HepG2 (cell line): ENCODE results near the gene KMT5C. TPM values are rescaled to one million over a fixed set of nuclear protein-coding genes. Genes with fewer than 3 reads are reported as not detected.

Experiments
- ATAC-seq: fragments of 200-7000 bp; cut with Tn5 transposase; 3 replicates; pipeline ENCODE4 v1.9.1; 2020; ENCODE audit warnings: mild to moderate bottlenecking, moderate library complexity
- BruUV-seq: library from RNA; stranded (reverse); fragments of 400-500 nt; replicated peaks from 2 replicates; lab custom pipeline; 2021; lab: Mats Ljungman, UMichigan
- CTCF ChIA-PET: fragments of 300-600 bp; formaldehyde crosslinking; extraction: SDS; loops from one replicate; lab custom pipeline; 2021; ENCODE audit warnings: low total read pairs, inconsistent platforms, low intra/inter-chr PET ratio; lab: Yijun Ruan, JAX
- POLR2A ChIA-PET: fragments of 350-600 bp; sonication (Branson Sonifier 250); formaldehyde crosslinking; loops from one replicate; lab custom pipeline; 2020; ENCODE audit warnings: antibody characterized with exemption, inconsistent platforms; lab: Yijun Ruan, JAX
- DNase-seq: peaks from one replicate; pipeline ENCODE4 v3.0.0-alpha.2; 2015; ENCODE audit warnings: low spot score
- FAIRE-seq: peaks from 3 replicates; lab custom pipeline; 2011; peaks lifted over from hg19 to GRCh38; lab: Jason Lieb, UNC
- H2AFZ ChIP-seq: one replicate; pipeline ENCODE4 v1.6.1; 2011; ENCODE audit warnings: low read length, inconsistent platforms
- H3K27ac ChIP-seq: fragments of 300-600 bp; 3 replicates; pipeline ENCODE4 v1.8.0; 2011; ENCODE audit warnings: mixed run types, mild to moderate bottlenecking, mixed read lengths, low read length, inconsistent platforms; ENCODE audit not compliant: insufficient read depth; ENCODE audit errors: extremely low read length
- H3K27me3 ChIP-seq, 2 experiments: fragments of 200-600 bp in 1 of 2; 2 replicates in 1 of 2; 3 replicates in 1 of 2; pipeline versions ENCODE4 v1.6.0 to v1.8.0; 2011; ENCODE audit warnings: low read length in 2 of 2, mild to moderate bottlenecking in 2 of 2, moderate library complexity in 2 of 2, inconsistent platforms in 1 of 2; ENCODE audit not compliant: insufficient read depth in 2 of 2, control insufficient read depth in 1 of 2
- H3K36me3 ChIP-seq, 2 experiments: fragments of 200-600 bp in 1 of 2; replicated peaks in 1 of 2; 2 replicates in 1 of 2; 3 replicates in 1 of 2; pipeline versions ENCODE4 v1.5.1 to v1.8.0; 2011; ENCODE audit warnings: low read length in 2 of 2, inconsistent platforms in 1 of 2; ENCODE audit not compliant: insufficient read depth in 2 of 2, control insufficient read depth in 1 of 2
- H3K4me1 ChIP-seq: 2 replicates; pipeline ENCODE4 v1.5.1; 2012; ENCODE audit warnings: low read length, inconsistent platforms; ENCODE audit not compliant: insufficient read depth
- H3K4me2 ChIP-seq: 2 replicates; pipeline ENCODE4 v1.6.0; 2011; ENCODE audit warnings: low read depth, low read length, inconsistent platforms
- H3K4me3 ChIP-seq, 3 experiments: fragments of 200-600 bp in 1 of 3; sonication (generic), shearing (Covaris generic) in 1 of 3; replicated peaks in 1 of 3; 2 replicates each; pipeline ENCODE4 v1.5.1; 2011 to 2016; ENCODE audit warnings: low read length in 3 of 3, inconsistent platforms in 2 of 3, low read depth in 2 of 3, mild to moderate bottlenecking in 2 of 3, control low read depth in 1 of 3, mixed read lengths in 1 of 3; ENCODE audit not compliant: insufficient read depth in 1 of 3
- H3K79me2 ChIP-seq: one replicate; pipeline ENCODE4 v1.6.1; 2011; ENCODE audit warnings: low read length, inconsistent platforms; ENCODE audit not compliant: insufficient read depth
- H3K9ac ChIP-seq: 2 replicates; pipeline ENCODE4 v1.6.0; 2011; ENCODE audit warnings: mild to moderate bottlenecking, low read depth, low read length, inconsistent platforms; ENCODE audit not compliant: insufficient read depth
- H3K9me3 ChIP-seq: 2 replicates; pipeline ENCODE4 v1.5.1; 2012; ENCODE audit warnings: mild to moderate bottlenecking, low read length
- H4K20me1 ChIP-seq: 2 replicates; pipeline ENCODE4 v1.6.0; 2011; ENCODE audit warnings: inconsistent platforms, mild to moderate bottlenecking, low read length, moderate library complexity; ENCODE audit not compliant: insufficient read depth
- ELF4 ChIP-seq: sonication (generic); formaldehyde crosslinking; IDR thresholded peaks from 2 replicates; pipeline ENCODE4 v1.5.0; 2020; ENCODE audit warnings: missing genetic modification reagents, mild to moderate bottlenecking, moderate library complexity, borderline replicate concordance
- HMGA1 ChIP-seq: sonication (generic); formaldehyde crosslinking; conservative IDR thresholded peaks from 2 replicates; pipeline ENCODE4 v1.4.0; 2020; ENCODE audit warnings: missing genetic modification reagents
- HNRNPH1 ChIP-seq: fragments of 200-400 bp; formaldehyde crosslinking; optimal IDR thresholded peaks from 2 replicates; pipeline ENCODE3; 2017; ENCODE audit warnings: mild to moderate bottlenecking, low read depth, low read length
- IRF9 ChIP-seq: sonication (generic); formaldehyde crosslinking; IDR thresholded peaks from 2 replicates; pipeline ENCODE4 v1.8.0; 2022; ENCODE audit warnings: missing genetic modification reagents, mild to moderate bottlenecking, borderline replicate concordance
- MIER2 ChIP-seq: IDR thresholded peaks from 2 replicates; pipeline ENCODE4 v1.6.1; 2016; ENCODE audit warnings: missing biosample characterization, missing genetic modification reagents
- NFIB ChIP-seq: sonication (generic); formaldehyde crosslinking; IDR thresholded peaks from 2 replicates; pipeline ENCODE4 v1.9.0; 2021; ENCODE audit warnings: missing genetic modification reagents, mild to moderate bottlenecking, borderline replicate concordance
- PAX8 ChIP-seq: sonication (generic); formaldehyde crosslinking; IDR thresholded peaks from 2 replicates; pipeline ENCODE4 v1.8.0; 2022; ENCODE audit warnings: mild to moderate bottlenecking, missing genetic modification reagents, borderline replicate concordance
- POGK ChIP-seq: sonication (generic); formaldehyde crosslinking; conservative IDR thresholded peaks from 2 replicates; pipeline ENCODE4 v1.8.0; 2022; ENCODE audit warnings: mild to moderate bottlenecking, moderate library complexity, missing genetic modification reagents
- POGZ ChIP-seq: sonication (generic); formaldehyde crosslinking; IDR thresholded peaks from 2 replicates; pipeline ENCODE4 v1.4.0; 2020; ENCODE audit warnings: mild to moderate bottlenecking, missing genetic modification reagents
- POLR2AphosphoS2 ChIP-seq: IDR thresholded peaks from 2 replicates; pipeline ENCODE4 v1.6.1; 2011; ENCODE audit warnings: low read depth, low read length, improper control_type of control experiment
- SP2 ChIP-seq: sonication (generic); formaldehyde crosslinking; IDR thresholded peaks from 2 replicates; pipeline ENCODE4 v1.5.1; 2020; ENCODE audit warnings: mild to moderate bottlenecking, missing genetic modification reagents
- TFAP4 ChIP-seq: sonication (generic); IDR thresholded peaks from 2 replicates; pipeline ENCODE4 v1.6.1; 2016; ENCODE audit warnings: low read depth, borderline replicate concordance
- THAP8 ChIP-seq: sonication (generic); formaldehyde crosslinking; IDR thresholded peaks from 2 replicates; pipeline ENCODE4 v1.5.1; 2020; ENCODE audit warnings: missing genetic modification reagents, mild to moderate bottlenecking, borderline replicate concordance
- ZBTB8A ChIP-seq: sonication (generic); formaldehyde crosslinking; IDR thresholded peaks from 2 replicates; pipeline ENCODE4 v1.4.0; 2020; ENCODE audit warnings: mild to moderate bottlenecking, low read depth, missing genetic modification reagents, borderline replicate concordance
- ZC3H4 ChIP-seq: sonication (generic); formaldehyde crosslinking; IDR thresholded peaks from 2 replicates; pipeline ENCODE4 v1.4.0; 2020; ENCODE audit warnings: missing genetic modification reagents, borderline replicate concordance
- ZEB1 ChIP-seq: IDR thresholded peaks from 2 replicates; pipeline ENCODE4 v1.6.1; 2012; ENCODE audit warnings: mild to moderate bottlenecking, low read depth, inconsistent platforms; ENCODE audit not compliant: insufficient replicate concordance
- ZNF121 ChIP-seq: sonication (generic); formaldehyde crosslinking; IDR thresholded peaks from 2 replicates; pipeline ENCODE4 v1.5.0; 2020; ENCODE audit warnings: mild to moderate bottlenecking, missing genetic modification reagents
- ZNF17 ChIP-seq: sonication (generic); formaldehyde crosslinking; IDR thresholded peaks from 2 replicates; pipeline ENCODE4 v1.5.0; 2020; ENCODE audit warnings: mild to moderate bottlenecking, missing genetic modification reagents
- ZNF564 ChIP-seq: sonication (generic); formaldehyde crosslinking; IDR thresholded peaks from 2 replicates; pipeline ENCODE4 v1.8.1; 2023; ENCODE audit warnings: mild to moderate bottlenecking, missing genetic modification reagents
- ZSCAN22 ChIP-seq: sonication (generic); formaldehyde crosslinking; IDR thresholded peaks from 2 replicates; pipeline ENCODE4 v1.4.0; 2020; ENCODE audit warnings: mild to moderate bottlenecking, missing genetic modification reagents
- WGBS: methylation state at CpG from one replicate; pipeline ENCODE4 v1.1.6; 2017; ENCODE audit warnings: low lambda C conversion rate; 5-methylcytosine and 5-hydroxymethylcytosine counted together
- in situ Hi-C: cut with HindIII; loops from 2 replicates; pipeline ENCODE4 v1.10.0; 2017; ENCODE audit warnings: low pct_unique_long_range_greater_than_20kb; ENCODE audit not compliant: extremely low pct_ligation_motif_present
- intact Hi-C: fragments of 100-400 bp; cut with micrococcal nuclease; formaldehyde crosslinking; loops from one replicate; pipeline ENCODE4 v1.10.0; 2022; ENCODE audit not compliant: unreplicated experiment
- polyA plus RNA-seq, 8 experiments: library from polyadenylated mRNA; depleted of rRNA in 3 of 8; stranded (reverse) in 7 of 8; unstranded in 1 of 8; fragments of >200 nt; fragmentation: Illumina TruSeq in 4 of 8; extraction: Trizol in 4 of 8; gene quantifications; 2 replicates each; pipeline versions ENCODE4 v1.2.1 to v1.2.3, GENCODE V29; 2011 to 2016; ENCODE audit warnings: low read depth in 4 of 8, missing spikeins in 1 of 8, mixed read lengths in 1 of 8; ENCODE audit not compliant: insufficient read depth in 1 of 8
- total RNA-seq, 5 experiments: library from RNA; depleted of rRNA; stranded (reverse); fragments of >200 nt; fragmentation: Illumina TruSeq; extraction: Trizol; gene quantifications; 2 replicates each; pipeline ENCODE4 v1.2.3, GENCODE V29; 2016; ENCODE audit warnings: low read depth in 1 of 5

Gene KMT5C
- total and polyA plus RNA-seq, 2 of the 13 experiments (the other 11 are each of a cell fraction or from before 2014, with no cell fraction given), result 5.5 to 9.0 TPM

- TF ChIP-seq TFAP4 (no peak), PAX8 (no peak), POGZ (CRISPR knock-in tag) (no peak), IRF9 (no peak), ZNF121 (CRISPR knock-in tag) (no peak)
Measured at GRCh38 chr19:55312621-55313512, 26.8 kb upstream of the KMT5C start (continued).

- H3K27ac ChIP-seq, result no peak overlapping the region
- no peak for DNase-seq
- no peaks in the 10 kb centered on the region for H3K36me3 ChIP-seq
- H3K79me2 ChIP-seq, result no peaks in the 10 kb centered on the region
- no peaks in the 10 kb centered on the region for H3K9me3 ChIP-seq
- H3K4me1 ChIP-seq, result peaks cover 13% of the 10 kb centered on the region
- no TSS peak for BruUV-seq
- H3K4me3 ChIP-seq, result no peak overlapping the region
- intact Hi-C loops, result no loop called here
- POLR2A ChIA-PET, result no interaction called here
- no peak for ATAC-seq
- 76% methylated on average over 8 of the region's 8 CpGs for WGBS
- H3K4me2 ChIP-seq, result no peak overlapping the region
- CTCF ChIA-PET, result no interaction called here
- H3K9ac ChIP-seq, result no peak overlapping the region
- in situ Hi-C loops, result no loop called here
- H3K27me3 ChIP-seq, result peaks cover 0 to 5% of the 10 kb centered on the region in 2 experiments; a peak in 1 of 5 replicates
- FAIRE-seq, result no peak
- H4K20me1 ChIP-seq, result no peaks in the 10 kb centered on the region
- no peak overlapping the region for H2AFZ ChIP-seq
- TF ChIP-seq NFIB (no peak), POLR2AphosphoS2 (no peak), ZEB1 (no peak), ZNF17 (no peak), SP2 (no peak), ZBTB8A (CRISPR knock-in tag) (no peak), ZSCAN22 (CRISPR knock-in tag) (no peak), HMGA1 (CRISPR knock-in tag) (no peak), THAP8 (CRISPR knock-in tag) (no peak), MIER2 (no peak), ZC3H4 (CRISPR knock-in tag) (no peak), HNRNPH1 (no peak), ZNF564 (CRISPR knock-in tag) (no peak), POGK (no peak), ELF4 (CRISPR knock-in tag) (no peak)
Measured at GRCh38 chr19:55314396-55314795, 25.3 kb upstream of the KMT5C start.
